DMS153 treated with DMSO at 0.1 percent for 48 hours (cell line): ENCODE data around the gene LAMA1.

Experiments
- DNase-seq: peaks from one replicate; lab custom pipeline; 2025; ENCODE audit not compliant: unreplicated experiment; lab: John Stamatoyannopoulos, UW

The LAMA1 gene

DNA sequence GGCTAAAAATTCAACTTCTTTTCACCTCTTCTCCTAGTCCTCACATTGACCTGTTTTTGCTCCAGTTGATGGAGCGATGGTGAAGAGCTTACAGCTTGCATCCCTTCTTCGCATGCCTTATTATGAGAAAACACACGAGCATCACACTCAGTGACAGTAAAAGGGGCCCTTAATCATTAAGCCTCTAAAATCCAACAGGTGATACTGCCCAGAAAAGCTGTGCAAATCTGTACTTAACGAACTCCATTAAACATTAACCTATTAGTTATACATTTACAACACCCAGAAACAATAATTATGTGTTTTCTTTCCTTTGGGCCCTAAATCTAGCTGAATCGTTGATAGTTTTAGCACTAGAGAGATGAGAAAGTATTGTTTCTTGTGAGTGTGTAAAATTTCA lies 54.8 kb downstream of the LAMA1 start:
- DNase-seq = no peak

DNA sequence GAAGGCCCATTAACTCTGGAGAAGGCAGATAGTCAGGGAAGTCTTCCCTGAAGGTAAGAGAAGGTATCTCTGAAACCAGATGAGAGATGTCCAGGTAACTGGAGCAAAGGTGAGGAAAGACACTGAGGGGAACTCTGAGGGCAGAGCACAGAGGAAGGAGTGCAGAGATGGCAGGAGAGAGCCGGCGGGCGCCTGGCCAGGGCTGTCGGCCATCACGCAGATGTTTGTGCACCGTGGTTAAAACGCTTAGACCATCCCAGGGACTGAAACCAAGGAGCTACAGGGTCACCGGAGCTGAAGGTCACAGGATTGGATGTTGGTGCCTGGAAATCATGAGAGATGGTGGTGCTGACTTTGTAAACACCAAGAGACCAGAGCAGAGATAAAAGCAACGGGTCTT lies 55.4 kb downstream of the LAMA1 start:
- no peak for DNase-seq

DNA sequence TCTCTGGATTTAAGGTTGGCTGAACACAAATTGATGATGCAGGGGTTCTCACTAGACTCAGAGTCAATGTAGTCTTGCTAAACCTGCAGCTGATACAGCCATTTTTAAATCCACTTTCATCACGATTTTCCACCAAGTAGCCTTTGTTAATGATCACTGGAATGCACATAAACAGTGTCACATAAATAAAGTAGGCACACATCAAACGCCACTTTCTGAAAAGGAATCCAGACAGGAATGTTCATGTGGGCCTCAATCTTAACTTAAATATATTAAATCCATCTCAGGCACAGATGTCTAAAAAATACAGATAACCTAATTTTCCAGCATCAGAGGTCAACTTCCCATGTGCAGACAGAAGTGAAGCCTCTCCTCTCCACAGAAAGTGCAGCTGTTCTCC lies 58.3 kb downstream of the LAMA1 start:
- DNase-seq = no peak

DNA sequence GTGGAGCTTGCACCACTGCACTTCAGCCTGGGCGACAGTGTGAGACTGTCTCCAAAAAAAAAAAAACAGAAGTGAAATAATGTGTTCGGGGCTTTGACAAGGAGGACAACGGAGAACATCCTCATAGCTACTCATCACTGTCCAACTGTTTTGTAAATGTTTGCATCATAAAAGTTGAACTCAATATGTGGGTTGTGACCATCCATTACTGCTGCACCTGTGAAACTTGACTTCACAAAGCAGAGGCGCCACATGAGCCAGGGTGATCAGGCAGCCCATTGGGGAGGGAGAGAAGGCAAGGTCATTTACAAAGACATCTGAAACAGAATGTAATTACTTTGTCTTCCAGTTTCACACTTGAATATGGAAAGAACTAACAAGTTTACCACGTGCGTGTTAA lies 61.6 kb downstream of the LAMA1 start:
- DNase-seq = no peak

DNA sequence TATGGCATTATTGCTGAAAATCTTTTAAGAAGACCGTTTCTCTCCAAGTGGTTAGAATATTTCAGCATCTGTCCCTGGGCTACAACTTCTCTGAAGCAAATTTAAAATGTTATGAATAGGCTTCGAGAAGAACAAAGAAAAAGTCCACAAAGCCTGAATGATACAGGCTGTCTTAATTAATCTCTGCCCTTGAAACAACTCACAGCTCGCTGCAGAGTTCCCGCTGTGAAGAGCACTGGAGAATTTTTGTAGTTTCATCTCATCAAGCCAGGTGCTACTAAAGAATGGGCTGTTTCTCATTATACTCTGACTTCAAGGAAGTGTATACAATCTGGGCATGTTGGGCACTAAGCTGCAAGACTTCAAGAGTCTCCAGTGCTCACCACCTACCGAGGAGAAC lies 67.6 kb downstream of the LAMA1 start:
- no peak for DNase-seq

DNA sequence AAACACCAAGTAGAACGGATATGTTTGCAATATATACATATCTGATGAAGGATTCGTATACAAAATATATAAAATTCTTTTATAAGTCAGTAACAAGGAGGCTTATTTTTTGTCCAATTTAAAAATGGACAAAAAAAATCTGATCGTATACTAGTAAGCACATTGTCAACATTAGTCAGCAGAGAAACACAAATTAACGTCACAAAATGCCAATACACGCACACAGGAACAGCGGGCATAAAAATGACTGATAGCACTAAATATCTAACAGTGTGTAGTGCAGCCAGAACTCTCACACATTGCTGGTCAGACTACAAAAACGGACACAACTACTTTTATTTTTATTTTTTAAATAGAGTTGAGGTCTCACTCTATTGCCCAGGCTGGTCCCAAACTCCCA lies 69.5 kb downstream of the LAMA1 start:
- no peak for DNase-seq

DNA sequence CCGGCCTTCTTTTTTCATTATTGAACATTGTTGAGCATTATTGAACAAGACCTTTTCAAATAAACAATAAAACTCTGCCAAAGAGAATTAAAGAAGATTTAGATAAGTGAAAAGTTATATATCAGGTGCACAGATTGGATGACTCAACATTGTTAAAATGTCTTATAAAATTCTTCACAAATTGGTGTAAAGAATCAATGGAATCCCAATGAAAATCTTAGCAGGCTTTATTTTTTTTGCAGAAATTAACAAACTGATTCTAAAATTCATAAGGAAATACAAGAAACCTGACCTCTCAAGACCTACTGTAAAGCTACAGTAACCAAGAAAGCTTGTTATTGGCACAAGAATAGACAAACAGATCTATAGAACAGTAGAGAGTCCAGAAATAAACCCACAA lies 70.3 kb downstream of the LAMA1 start:
- no peak for DNase-seq

DNA sequence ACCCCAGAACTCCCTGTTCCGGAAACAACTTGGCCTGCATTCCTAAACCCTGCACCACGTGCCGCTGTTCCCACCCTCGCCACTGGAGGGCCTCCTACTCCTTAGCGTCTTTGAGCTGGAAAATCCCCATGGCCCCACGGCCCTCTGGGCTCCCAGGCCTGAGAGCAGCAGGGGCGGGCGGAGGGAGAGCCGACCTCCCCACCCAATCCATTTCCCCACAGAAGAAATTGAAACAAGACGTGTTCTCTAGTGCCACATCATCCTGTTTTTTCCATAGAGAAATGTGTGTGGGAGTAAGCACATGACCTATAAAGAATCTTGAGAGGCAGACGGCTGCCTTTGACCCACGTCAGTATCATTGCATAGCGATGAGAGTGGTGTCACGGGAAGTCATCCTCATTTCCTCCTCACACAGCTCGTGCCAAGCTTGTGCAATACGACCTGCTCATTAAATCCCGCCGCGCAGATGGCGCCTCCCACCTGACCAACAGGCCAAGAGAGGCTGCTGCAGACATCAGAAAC lies 79.2 kb downstream of the LAMA1 start:
- DNase-seq = peak; percentile 14

DNA sequence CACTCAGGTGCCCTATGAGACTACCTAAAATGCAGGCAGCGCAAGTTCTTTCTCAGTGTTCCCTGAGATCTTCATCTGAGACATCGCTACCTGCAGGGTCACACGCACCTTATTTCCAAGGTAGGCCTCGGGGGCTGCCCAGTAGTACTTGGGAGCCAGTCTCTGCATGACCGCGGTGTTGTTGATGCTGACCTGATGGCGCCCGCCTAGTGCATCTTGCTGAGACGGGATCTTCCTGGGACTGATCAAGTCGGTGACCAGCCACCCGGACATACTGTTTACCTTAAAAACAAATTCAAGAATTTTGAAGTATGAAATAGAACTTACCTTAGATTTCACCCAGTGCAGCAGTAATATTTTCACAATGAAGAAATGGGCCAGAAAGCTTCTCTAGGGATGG lies 80.1 kb downstream of the LAMA1 start:
- no peak for DNase-seq

DNA sequence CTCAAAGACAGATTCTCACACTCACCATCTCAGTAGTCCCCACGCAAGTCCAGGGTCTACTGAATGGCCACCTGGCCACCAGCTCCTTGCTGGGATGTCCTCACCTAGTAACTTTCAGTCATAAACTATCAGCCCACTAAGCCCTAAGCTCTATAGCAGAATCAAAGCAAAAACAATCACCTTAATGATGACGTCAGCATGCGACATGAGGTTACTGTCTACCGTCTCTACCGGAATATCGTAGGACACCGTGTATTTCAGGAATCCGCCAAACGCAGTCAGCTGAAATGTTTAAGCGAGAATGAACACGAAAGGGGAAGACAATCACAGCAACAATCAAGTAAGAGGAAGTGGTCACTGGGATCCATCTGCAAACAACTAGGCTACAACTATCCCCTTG lies 81.8 kb downstream of the LAMA1 start:
- DNase-seq = no peak

DNA sequence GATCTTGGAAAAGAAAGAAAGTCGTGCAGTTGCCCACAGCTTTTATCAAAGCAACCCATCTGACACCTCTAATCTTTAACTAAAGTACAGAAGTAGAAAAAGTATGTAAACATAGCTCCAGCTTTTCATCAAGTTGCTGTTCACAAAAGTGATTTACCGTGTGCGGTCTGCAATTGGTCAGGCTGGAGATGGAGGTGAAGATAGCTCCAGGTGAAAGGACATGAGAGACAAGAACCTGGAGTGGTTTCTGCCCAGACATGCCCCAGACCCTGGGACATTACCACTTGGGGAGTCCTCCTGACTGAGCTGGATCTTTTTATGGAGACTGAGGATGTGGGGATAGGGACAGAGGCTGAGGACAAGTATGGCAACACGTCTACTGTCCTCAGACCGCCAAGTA lies 82.7 kb downstream of the LAMA1 start:
- DNase-seq = no peak

DNA sequence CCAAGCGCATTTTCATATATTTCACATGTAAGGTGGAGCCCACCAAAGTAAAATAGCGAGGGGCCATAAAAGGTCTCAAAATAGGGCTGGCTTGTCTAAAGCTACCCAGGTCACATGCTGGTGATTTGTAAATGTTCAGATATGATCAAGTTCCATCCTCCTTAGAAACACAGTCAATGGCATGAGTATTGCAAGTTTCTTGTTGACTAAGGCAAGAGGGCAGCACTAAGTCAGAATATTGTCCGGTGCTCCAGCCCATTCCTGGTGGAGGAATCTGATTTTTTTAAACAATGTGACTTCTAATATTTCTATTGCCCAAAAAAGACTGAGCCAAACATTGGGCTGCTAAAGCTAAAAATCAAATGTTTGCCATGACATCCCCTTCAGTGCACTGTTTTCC lies 85.1 kb downstream of the LAMA1 start:
- DNase-seq = no peak

DNA sequence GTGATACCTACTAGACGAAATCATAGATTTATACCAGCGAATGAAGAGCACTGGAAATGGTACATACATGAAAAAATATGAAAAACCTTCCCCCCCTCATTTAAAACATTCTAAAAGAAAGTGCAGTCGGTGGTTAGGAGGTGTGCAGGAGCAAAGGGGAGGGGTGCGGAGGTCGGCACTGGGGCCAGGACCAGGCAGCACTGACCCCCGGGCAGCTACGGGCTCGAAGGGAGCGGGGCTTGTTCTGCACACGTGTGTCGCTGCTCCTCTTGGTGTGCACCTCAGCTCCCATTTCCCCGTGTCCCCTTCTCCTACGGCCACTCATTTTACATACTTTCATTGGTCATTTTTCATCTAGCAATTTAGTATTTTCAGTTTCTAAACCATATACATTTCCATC lies 89.0 kb downstream of the LAMA1 start:
- no peak for DNase-seq

DNA sequence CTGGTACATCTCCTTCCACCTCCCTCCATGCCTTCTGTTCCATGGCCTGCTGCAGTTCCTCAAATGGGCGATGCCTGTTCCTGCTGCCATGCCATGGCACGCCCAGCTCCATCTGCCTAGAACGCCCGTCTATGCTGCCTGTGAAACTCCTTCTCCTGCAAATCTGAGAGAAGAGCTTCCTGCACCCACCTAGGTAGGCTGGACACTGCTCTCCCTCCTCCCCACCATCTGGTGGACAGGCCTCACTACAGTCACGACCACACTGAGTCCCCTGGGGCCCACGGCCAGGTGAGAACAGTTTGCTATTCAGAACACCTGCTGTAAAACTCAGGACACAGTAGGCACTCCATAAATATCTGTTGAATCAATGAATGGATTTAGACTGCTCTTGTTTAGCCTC lies 92.4 kb downstream of the LAMA1 start:
- DNase-seq = no peak

DNA sequence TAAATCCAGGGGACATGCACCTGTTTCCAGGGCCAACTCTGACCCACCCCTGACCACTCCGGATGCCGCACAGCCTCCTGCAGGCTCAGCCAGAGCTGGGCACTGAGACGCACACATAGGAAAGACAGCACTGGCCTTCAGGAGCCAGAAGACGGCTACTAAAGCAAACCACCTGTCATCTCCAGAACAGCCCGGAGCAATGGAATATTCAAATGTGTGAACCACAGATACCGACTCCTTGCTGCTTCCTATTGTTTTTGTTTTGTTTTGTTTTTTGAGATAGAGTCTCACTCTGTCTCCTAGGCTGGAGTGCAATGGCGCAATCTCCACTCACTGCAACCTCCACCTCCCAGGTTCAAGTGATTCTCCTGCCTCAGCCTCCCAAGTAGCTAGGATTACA lies 94.0 kb downstream of the LAMA1 start:
- no peak for DNase-seq

DNA sequence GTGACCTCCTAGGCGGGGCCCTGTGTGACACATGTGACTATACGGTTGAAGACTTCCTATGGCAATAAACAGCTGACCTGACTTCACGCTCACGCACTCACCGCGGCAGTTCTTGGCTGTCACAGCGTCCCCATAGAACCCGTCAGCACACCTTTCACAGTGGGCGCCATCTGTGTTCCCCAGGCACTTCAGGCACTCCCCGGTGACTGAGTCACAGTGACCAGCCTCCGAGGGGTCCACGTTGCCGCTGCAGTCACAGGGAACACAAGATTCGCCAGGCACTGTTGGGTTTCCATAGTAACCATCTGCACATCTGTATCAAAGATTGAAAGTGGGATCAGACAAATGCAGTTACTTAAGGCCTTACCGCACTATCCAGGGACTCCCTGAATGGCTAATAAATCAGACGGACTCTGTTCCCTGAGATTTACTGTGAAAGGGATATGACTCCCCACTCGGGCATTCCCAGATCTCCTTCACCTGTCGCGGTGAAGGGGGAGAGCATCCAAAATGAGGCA lies 94.5 kb downstream of the LAMA1 start:
- DNase-seq = no peak

DNA sequence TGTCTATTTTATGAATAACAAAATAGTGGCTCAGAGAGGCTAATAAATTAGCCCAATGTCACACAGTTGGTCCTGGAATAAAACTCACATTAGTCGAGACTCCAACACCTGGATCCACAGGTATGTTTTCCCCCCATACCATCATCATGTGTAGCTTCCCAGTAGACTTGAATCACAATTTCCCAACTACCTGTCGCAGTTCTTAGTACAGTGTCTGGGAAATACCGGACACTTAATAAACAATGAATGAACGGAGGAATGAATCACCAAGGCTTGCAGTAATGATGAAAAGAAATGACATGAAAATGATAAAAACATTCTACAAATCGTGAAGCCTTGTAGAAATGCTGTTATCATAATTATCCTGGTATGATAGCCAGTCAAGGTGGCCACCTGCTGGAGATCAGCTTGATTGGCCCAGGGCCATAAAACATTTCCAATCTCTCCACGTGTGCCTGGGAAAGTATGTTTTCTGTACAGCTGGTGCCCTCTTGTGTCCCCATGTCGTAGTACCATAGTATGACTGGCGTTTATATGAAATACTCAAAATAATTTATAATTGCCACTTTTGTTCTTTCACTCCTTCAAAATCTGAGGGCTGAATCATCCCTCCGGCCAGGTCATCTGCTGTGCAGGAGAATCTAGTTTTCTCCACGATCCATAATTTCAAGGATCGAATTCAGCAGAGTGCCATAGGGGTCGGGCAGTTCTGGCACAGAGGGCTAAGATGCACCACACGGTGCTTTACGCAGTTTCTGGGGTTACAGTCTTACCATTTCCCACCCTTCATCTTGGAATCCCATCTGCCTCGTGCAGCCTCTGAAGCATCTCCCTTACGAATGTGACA lies 95.4 kb downstream of the LAMA1 start:
- DNase-seq = peak; percentile 34

DNA sequence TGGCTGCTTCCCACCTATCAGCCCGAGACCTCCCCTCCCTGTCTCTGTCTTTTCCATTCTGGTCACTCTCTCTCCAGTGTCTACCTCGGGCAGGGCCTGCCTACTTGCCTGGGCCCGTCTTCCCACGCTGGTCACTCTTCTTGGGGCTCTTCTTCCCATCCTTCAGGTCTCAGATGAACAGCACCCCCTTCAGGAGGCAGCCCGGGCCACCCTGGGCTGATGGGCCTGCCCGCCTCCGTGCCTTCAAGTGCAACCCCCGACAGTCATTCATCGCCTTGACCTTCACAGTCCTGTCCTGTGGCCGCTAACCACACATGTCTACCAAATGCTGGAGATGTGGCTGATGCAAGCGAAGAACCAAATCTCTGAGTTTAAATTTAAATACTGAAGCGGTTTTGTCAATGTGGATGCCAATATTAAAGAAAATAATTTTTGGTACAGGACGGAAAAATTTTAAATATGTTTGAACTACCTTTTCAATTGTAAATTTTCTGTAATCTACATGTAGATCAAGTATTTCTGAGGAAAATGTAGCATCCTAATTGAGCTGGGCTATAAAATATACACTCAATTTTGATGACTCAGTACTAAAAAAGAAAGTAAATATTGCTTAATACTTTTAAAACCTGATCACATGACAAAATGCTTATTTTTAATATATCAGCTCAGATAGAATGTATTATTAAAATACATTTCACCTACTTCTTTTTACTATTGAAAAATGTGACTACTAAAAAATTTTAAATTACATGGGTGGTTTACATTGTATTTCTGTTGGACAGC lies 96.4 kb downstream of the LAMA1 start:
- no peak for DNase-seq

DNA sequence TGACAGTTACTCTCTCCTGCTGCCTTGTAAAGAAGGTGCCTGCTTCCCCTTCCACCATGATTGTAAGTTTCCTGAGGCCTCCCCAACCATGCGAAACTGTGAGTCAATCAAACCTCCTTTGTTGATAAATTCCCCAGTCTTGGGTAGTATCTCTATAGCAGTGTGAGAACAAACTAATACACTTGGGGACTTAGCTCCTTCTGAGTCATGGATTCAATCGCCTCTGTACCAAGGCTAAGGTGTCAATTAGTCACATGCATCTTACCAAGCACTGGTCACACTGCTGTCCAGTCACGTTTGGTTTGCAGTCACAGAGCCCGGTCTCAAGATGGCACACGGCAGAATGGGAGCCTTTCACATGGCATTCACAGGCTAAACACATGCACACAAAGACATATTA lies 100.6 kb downstream of the LAMA1 start:
- no peak for DNase-seq

DNA sequence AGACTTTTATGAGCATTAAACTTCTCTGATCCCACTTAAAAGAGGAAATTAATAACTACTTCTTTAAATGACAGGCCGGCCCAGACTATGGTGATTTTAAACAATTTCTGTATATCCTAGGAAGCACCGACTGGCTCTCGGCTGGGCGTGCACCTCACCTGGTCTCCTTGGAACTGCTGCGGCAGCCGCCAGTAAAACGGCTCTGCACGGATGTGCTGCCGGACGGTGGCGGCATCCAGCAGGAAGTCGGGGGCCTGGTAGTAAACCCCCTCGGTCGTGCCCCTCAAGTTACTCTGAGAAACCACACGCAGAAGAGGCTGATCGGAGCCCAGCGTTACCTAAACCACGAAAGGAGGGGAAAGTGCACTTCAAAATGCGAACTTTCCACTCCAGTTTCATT lies 106.5 kb downstream of the LAMA1 start:
- no peak for DNase-seq

DNA sequence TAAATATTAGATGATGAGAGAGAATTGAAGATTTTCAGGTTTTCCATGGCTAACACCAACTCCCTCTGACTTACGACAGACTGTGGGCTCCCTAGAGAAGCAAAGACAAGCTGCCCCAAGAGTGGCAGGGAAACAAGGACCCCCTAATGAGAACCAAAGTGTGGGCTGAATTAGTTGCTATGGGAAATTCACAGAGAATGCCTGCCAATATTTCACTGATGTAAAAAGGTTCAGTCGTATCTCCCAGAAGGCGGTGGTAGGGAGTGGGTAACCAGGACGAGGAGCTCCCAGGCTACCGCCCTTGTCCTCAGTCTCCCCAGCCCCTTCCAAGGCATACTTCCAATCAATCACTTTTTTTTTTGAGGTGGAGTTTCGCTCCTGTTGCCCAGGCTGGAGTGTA lies 113.6 kb downstream of the LAMA1 start:
- DNase-seq = no peak

DNA sequence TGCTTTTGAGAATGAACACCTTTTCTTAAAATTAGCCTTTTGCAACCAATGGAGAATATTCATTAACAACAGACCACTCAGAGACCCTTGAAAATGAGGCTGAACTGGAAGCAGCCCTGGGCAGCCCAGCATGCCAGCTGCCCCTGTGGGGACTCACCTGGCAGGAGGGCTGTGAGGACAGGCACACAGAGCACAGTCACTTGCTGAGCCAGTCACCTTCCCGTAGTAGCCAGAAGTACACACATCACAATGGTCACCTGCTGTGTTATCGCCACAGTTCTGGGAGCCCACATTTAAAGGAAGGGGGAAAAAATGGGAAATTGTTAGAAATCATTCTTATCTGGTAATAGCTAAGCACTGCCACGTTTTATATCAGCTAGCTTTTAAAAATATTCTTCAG lies 115.5 kb downstream of the LAMA1 start:
- DNase-seq = no peak
